Esophagus squamous epithelium (tissue), 4 donors: ENCODE data around the gene TENT4B.

Source experiments
- CTCF ChIP-seq, 6 experiments: fragments of 450-650 bp in 4 of 6; fragments of 200-600 bp in 2 of 6; sonication (generic) in 2 of 6; IDR thresholded peaks; one replicate each; pipeline ENCODE4 v1.5.1; 2016 to 2019; ENCODE audit warnings: antibody characterized with exemption in 6 of 6, mild to moderate bottlenecking in 4 of 6, moderate library complexity in 4 of 6
- POLR2A ChIP-seq, 4 donors: fragments of 450-650 bp; IDR thresholded peaks; one replicate each; pipeline ENCODE4 v1.6.1; 2017; ENCODE audit warnings: antibody characterized with exemption in 4 of 4, mild to moderate bottlenecking in 4 of 4, moderate library complexity in 3 of 4

- TF ChIP-seq CTCF (IDR thresholded peaks at IDR 0.05) (no peak), POLR2A (IDR thresholded peaks at IDR 0.05) (no peak)
These were observed 8.8 kb downstream of the TENT4B start for GRCh38 chr16:50161950-50162349.
